Stimulated activated CD8-positive, alpha-beta memory T cell treated with anti-CD3 and anti-CD28 coated beads, Interleukin-15, amount 100 ng/mL, for 1 hour (primary cell): ENCODE data around the gene NAT14.
"Not testable (repeated sequence)": the region's sequence is repeated elsewhere in the genome, so short reads cannot be mapped to it uniquely, and the experiment has no call there.

Experiments used
- DNase-seq: peaks from one replicate; pipeline ENCODE4 v3.0.0-alpha.2; 2020; ENCODE audit warnings: low read depth

NAT14 gene

GRCh38 chr19:55484593-55485438 lies at the start of gene NAT14:
Gene NAT14, plus strand, starts transcription at chr19:55485188. Its CDS starts 521 bp downstream, at chr19:55485709.
- peak; percentile 39 for DNase-seq

- DNase-seq = no peak
Measured at GRCh38 chr19:55436847-55437246, 48.1 kb upstream of the NAT14 start.

GRCh38 chr19:55437410-55437809 lies 47.6 kb upstream of the NAT14 start:
- DNase-seq = no peak

- DNase-seq = no peak
Measured at GRCh38 chr19:55439052-55439451, 45.9 kb upstream of the NAT14 start.

GRCh38 chr19:55440411-55441105 lies 44.4 kb upstream of the NAT14 start:
- no peak for DNase-seq

GRCh38 chr19:55441319-55441691 lies 43.7 kb upstream of the NAT14 start:
- no peak for DNase-seq

GRCh38 chr19:55441692-55442321 lies 43.2 kb upstream of the NAT14 start:
- DNase-seq = no peak

- DNase-seq = no peak
Measured at GRCh38 chr19:55442372-55442961, 42.5 kb upstream of the NAT14 start.

- DNase-seq = no peak
Measured at GRCh38 chr19:55443045-55443823, 41.8 kb upstream of the NAT14 start, which contains the start of gene SHISA7. Gene SHISA7, minus strand, starts transcription at chr19:55443300. Its CDS starts 437 bp downstream, at chr19:55442863.

GRCh38 chr19:55443824-55444480 lies 41.0 kb upstream of the NAT14 start:
- DNase-seq = no peak

GRCh38 chr19:55444646-55445045 lies 40.3 kb upstream of the NAT14 start:
- DNase-seq = no peak

GRCh38 chr19:55446060-55446459 lies 38.9 kb upstream of the NAT14 start:
- no peak for DNase-seq

- DNase-seq = no peak
Measured at GRCh38 chr19:55447421-55448174, 37.4 kb upstream of the NAT14 start.

GRCh38 chr19:55448175-55448490 lies 36.9 kb upstream of the NAT14 start:
- not testable (repeated sequence) for DNase-seq

GRCh38 chr19:55449469-55449868 lies 35.5 kb upstream of the NAT14 start:
- no peak for DNase-seq

- no peak for DNase-seq
Measured at GRCh38 chr19:55451163-55451964, 33.6 kb upstream of the NAT14 start.

- DNase-seq = no peak
Measured at GRCh38 chr19:55451965-55452748, 32.8 kb upstream of the NAT14 start.

GRCh38 chr19:55452749-55453346 lies 32.1 kb upstream of the NAT14 start:
- no peak for DNase-seq
